SU-DHL-6 (cell line): ENCODE results near the gene EPB41L1.

Experiments used
- H2AFZ ChIP-seq: fragments of 200-600 bp; sonication (generic); 2 replicates; pipeline ENCODE4 v1.6.1; 2014; ENCODE audit warnings: low read depth, mild to moderate bottlenecking, moderate library complexity, mixed read lengths, antibody characterized with exemption, low read length; ENCODE audit not compliant: severe bottlenecking
- H3F3A ChIP-seq: fragments of 200-600 bp; shearing (Covaris generic); 2 replicates; pipeline ENCODE4 v1.6.0; 2016; ENCODE audit warnings: antibody characterized with exemption, mild to moderate bottlenecking; ENCODE audit not compliant: insufficient read depth
- H3K27ac ChIP-seq: fragments of 200-600 bp; sonication (generic); 2 replicates; pipeline ENCODE4 v1.5.1; 2016; ENCODE audit warnings: low read depth, mild to moderate bottlenecking, low read length, moderate library complexity, mixed read lengths
- H3K27me3 ChIP-seq: fragments of 200-600 bp; sonication (generic), shearing (Covaris generic); 2 replicates; pipeline ENCODE4 v1.6.0; 2014; ENCODE audit warnings: mild to moderate bottlenecking, low read length
- H3K36me3 ChIP-seq: fragments of 200-600 bp; sonication (generic); 2 replicates; pipeline ENCODE4 v1.6.1; 2014; ENCODE audit warnings: mild to moderate bottlenecking, low read length, mixed read lengths
- H3K4me2 ChIP-seq: fragments of 300-600, 200-600 bp; shearing (Covaris generic), sonication (generic); 2 replicates; pipeline ENCODE4 v1.6.0; 2014; ENCODE audit warnings: low read length, low read depth, mild to moderate bottlenecking; ENCODE audit not compliant: poor library complexity, severe bottlenecking
- H3K4me3 ChIP-seq: fragments of 200-600 bp; sonication (generic); 2 replicates; pipeline ENCODE4 v1.5.1; 2014; ENCODE audit warnings: antibody characterized with exemption, low read length, mild to moderate bottlenecking, mixed read lengths; ENCODE audit not compliant: insufficient read depth, poor library complexity, severe bottlenecking
- H3K79me2 ChIP-seq: fragments of 200-600 bp; sonication (generic); 2 replicates; pipeline ENCODE4 v1.6.1; 2014; ENCODE audit warnings: mild to moderate bottlenecking, low read length, moderate library complexity; ENCODE audit not compliant: insufficient read depth
- H3K9ac ChIP-seq: fragments of 200-600 bp; sonication (generic); 2 replicates; pipeline ENCODE4 v1.7.0; 2014; ENCODE audit warnings: mild to moderate bottlenecking, low read length
- H3K9me2 ChIP-seq: fragments of 200-600 bp; sonication (generic); replicated peaks from 2 replicates; pipeline ENCODE4 v1.6.1; 2014; ENCODE audit warnings: low read length; ENCODE audit not compliant: insufficient read depth
- H3K9me3 ChIP-seq: fragments of 200-600 bp; sonication (generic); 2 replicates; pipeline ENCODE4 v1.6.1; 2014; ENCODE audit warnings: low read length, mixed read lengths; ENCODE audit not compliant: insufficient read depth
- H4K20me1 ChIP-seq: fragments of 200-600 bp; sonication (generic); 2 replicates; pipeline ENCODE4 v1.6.1; 2014; ENCODE audit warnings: low read depth, mild to moderate bottlenecking, antibody characterized with exemption, low read length, moderate library complexity, mixed read lengths
- CTCF ChIP-seq: fragments of 200-600 bp; sonication (generic); IDR thresholded peaks from one replicate; pipeline ENCODE4 v1.5.1; 2017; ENCODE audit warnings: antibody characterized with exemption, mild to moderate bottlenecking, low read length, moderate library complexity; ENCODE audit not compliant: insufficient read depth, poor library complexity, severe bottlenecking
- EZH2phosphoT487 ChIP-seq: fragments of 200-600 bp; sonication (generic), shearing (Covaris generic); conservative IDR thresholded peaks from 2 replicates; pipeline ENCODE4 v1.6.1; 2018; ENCODE audit warnings: mild to moderate bottlenecking, antibody characterized with exemption, low read length, moderate library complexity, mixed read lengths

The EPB41L1 gene

DNA sequence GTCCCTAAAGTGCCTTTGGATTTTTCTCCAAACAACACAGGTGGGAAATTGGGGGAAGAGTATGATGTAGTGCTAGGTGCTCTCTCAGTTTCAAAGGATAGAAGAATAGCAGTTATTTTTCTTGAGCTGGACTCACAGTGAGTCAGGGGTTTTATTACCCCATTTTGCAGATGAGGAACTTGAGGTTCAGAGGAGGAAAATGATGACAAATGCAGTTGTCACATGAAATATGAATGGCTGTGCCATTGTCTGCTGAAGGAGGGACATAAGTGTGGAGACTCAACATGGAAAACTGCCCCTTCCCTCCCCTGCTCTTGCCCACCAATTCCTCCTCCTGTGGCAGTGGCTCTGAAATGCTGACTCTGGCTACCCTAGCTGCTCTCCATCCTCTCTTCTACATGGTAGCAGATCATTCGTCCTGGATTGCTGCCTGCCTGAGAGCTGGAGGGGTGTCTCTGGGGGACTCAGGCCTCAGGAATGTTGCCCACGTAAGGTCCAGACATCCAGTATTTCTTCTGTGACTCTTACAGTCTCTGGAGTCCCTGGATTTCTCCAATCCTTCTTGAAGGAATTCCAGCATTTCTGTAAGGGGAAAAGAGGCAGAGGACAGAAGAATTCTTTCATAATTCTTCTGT lies 37.6 kb upstream of the EPB41L1 start:
- Histone ChIP-seq H3K27ac (no peak overlapping the region), H3K4me3 (no peak overlapping the region), H3K79me2 (no peaks in the 10 kb centered on the region), H4K20me1 (no peaks in the 10 kb centered on the region), H3K4me2 (no peak overlapping the region), H2AFZ (no peak overlapping the region), H3K9me2 (no peaks in the 10 kb centered on the region), H3F3A (no peaks in the 10 kb centered on the region), H3K9me3 (no peaks in the 10 kb centered on the region), H3K27me3 (no peaks in the 10 kb centered on the region), H3K36me3 (no peaks in the 10 kb centered on the region), H3K9ac (no peak overlapping the region)
- no peak for TF ChIP-seq EZH2phosphoT487
- TF ChIP-seq CTCF, result no peak

- Histone ChIP-seq H3K9ac (no peak overlapping the region), H3F3A (no peaks in the 10 kb centered on the region), H3K36me3 (no peaks in the 10 kb centered on the region), H2AFZ (no peak overlapping the region), H3K9me2 (no peaks in the 10 kb centered on the region), H3K4me2 (no peak overlapping the region), H4K20me1 (no peaks in the 10 kb centered on the region), H3K9me3 (no peaks in the 10 kb centered on the region), H3K79me2 (no peaks in the 10 kb centered on the region), H3K27ac (no peak overlapping the region), H3K27me3 (no peaks in the 10 kb centered on the region), H3K4me3 (no peak overlapping the region)
- TF ChIP-seq CTCF (no peak), EZH2phosphoT487 (no peak)
Measured at GRCh38 chr20:36117638-36118037, 36.9 kb upstream of the EPB41L1 start.

- no peak for TF ChIP-seq EZH2phosphoT487
- no peak for TF ChIP-seq CTCF
Measured at GRCh38 chr20:36118371-36118770, 36.2 kb upstream of the EPB41L1 start.

More at GRCh38 chr20:36118371-36118770, 36.2 kb upstream of the EPB41L1 start:
- Histone ChIP-seq H3K27me3 (no peaks in the 10 kb centered on the region), H3K79me2 (no peaks in the 10 kb centered on the region), H3K9ac (no peak overlapping the region), H3F3A (no peaks in the 10 kb centered on the region), H3K27ac (no peak overlapping the region), H3K9me2 (no peaks in the 10 kb centered on the region), H2AFZ (no peak overlapping the region), H3K4me3 (no peak overlapping the region), H3K36me3 (no peaks in the 10 kb centered on the region), H3K4me2 (no peak overlapping the region), H3K9me3 (no peaks in the 10 kb centered on the region), H4K20me1 (no peaks in the 10 kb centered on the region)
